A673 (cell line): ENCODE data around the gene BCL10. TPM values are rescaled to one million over a fixed set of nuclear protein-coding genes. Genes with fewer than 3 reads are reported as not detected.

Source experiments
- BruUV-seq: library from RNA; stranded (reverse); fragments of 400-500 nt; replicated peaks from 2 replicates; lab custom pipeline; 2021; lab: Mats Ljungman, UMichigan
- CTCF ChIA-PET: fragments of 300-600 bp; sonication (Branson Sonifier 250); formaldehyde crosslinking; loops from one replicate; lab custom pipeline; 2022; ENCODE audit warnings: antibody characterized with exemption; lab: Charles Lee
- POLR2A ChIA-PET: fragments of 300-600 bp; sonication (Branson Sonifier 250); formaldehyde crosslinking; loops from one replicate; lab custom pipeline; 2022; ENCODE audit warnings: antibody characterized with exemption; ENCODE audit not compliant: low non-redundant PET; lab: Charles Lee
- DNase-seq: peaks from one replicate; pipeline ENCODE4 v3.0.0-alpha.2; 2015; ENCODE audit warnings: low spot score
- H3K27ac ChIP-seq: fragments of 200-600 bp; sonication (generic); 2 replicates; pipeline ENCODE4 v1.5.1; 2016; ENCODE audit warnings: mixed run types, low read depth, mild to moderate bottlenecking, mixed read lengths, antibody characterized with exemption, low read length; ENCODE audit not compliant: poor library complexity, severe bottlenecking
- H3K27me3 ChIP-seq: fragments of 200-600 bp; sonication (generic); replicated peaks from 2 replicates; pipeline ENCODE4 v1.6.1; 2017; ENCODE audit warnings: mixed run types, low read depth, mild to moderate bottlenecking, mixed read lengths, antibody characterized with exemption, low read length; ENCODE audit not compliant: insufficient read depth, poor library complexity
- H3K36me3 ChIP-seq: fragments of 200-600 bp; sonication (generic); 2 replicates; pipeline ENCODE4 v1.6.1; 2016; ENCODE audit warnings: mixed run types, mild to moderate bottlenecking, mixed read lengths, antibody characterized with exemption, low read length; ENCODE audit not compliant: insufficient read depth, poor library complexity, severe bottlenecking
- H3K4me1 ChIP-seq: fragments of 200-600 bp; sonication (generic); 2 replicates; pipeline ENCODE4 v1.6.1; 2017; ENCODE audit warnings: mixed run types, mild to moderate bottlenecking, mixed read lengths, antibody characterized with exemption, low read length; ENCODE audit not compliant: insufficient read depth, poor library complexity, severe bottlenecking
- H3K4me3 ChIP-seq: fragments of 200-600 bp; sonication (generic); 2 replicates; pipeline ENCODE4 v1.5.1; 2016; ENCODE audit warnings: low read depth, mixed run types, mild to moderate bottlenecking, mixed read lengths, low read length; ENCODE audit not compliant: poor library complexity, severe bottlenecking
- H3K9me3 ChIP-seq: fragments of 200-600 bp; sonication (generic); 2 replicates; pipeline ENCODE4 v1.6.1; 2016; ENCODE audit warnings: mixed run types, low read depth, mild to moderate bottlenecking, mixed read lengths, antibody characterized with exemption, low read length; ENCODE audit not compliant: poor library complexity, severe bottlenecking
- CTCF ChIP-seq: fragments of 300-800, 200-600 bp; sonication (generic); conservative IDR thresholded peaks from 2 replicates; pipeline ENCODE4 v1.5.1; 2017; ENCODE audit warnings: low read depth, mild to moderate bottlenecking, antibody characterized with exemption, low read length, moderate library complexity, mixed read lengths
- EZH2 ChIP-seq: fragments of 200-600 bp; sonication (generic); IDR thresholded peaks from 2 replicates; pipeline ENCODE4 v1.6.1; 2017; ENCODE audit warnings: borderline replicate concordance, low read depth, mild to moderate bottlenecking, mixed read lengths, antibody characterized with exemption, low read length; ENCODE audit not compliant: poor library complexity, severe bottlenecking
- intact Hi-C: fragments of 100-400 bp; cut with micrococcal nuclease; formaldehyde crosslinking; loops from one replicate; pipeline ENCODE4 v1.10.0; 2022; ENCODE audit not compliant: unreplicated experiment
- total RNA-seq: library from RNA; stranded (reverse); gene quantifications from 2 replicates; pipeline ENCODE4 v1.2.3, GENCODE V29; 2021

Gene BCL10
- total RNA-seq, 1 experiment from 2014 or later: 20.9 TPM

GRCh38 chr1:85245891-85246290 lies 30.5 kb downstream of the BCL10 start:
- H3K27ac ChIP-seq: no peak overlapping the region
- H3K9me3 ChIP-seq: no peaks in the 10 kb centered on the region
- peaks cover 35% of the 10 kb centered on the region for H3K4me1 ChIP-seq
- no peak overlapping the region for H3K4me3 ChIP-seq
- no peaks in the 10 kb centered on the region for H3K27me3 ChIP-seq
- TF ChIP-seq EZH2 (no peak), CTCF (no peak)
- ChIA-PET POLR2A (no interaction called here), CTCF (no interaction called here)
- DNase-seq: no peak
- BruUV-seq: no TSS peak
- H3K36me3 ChIP-seq: no peaks in the 10 kb centered on the region
- intact Hi-C loops: no loop called here

GRCh38 chr1:85245456-85245855 lies 31.0 kb downstream of the BCL10 start:
- H3K4me3 ChIP-seq: no peak overlapping the region
- no peaks in the 10 kb centered on the region for H3K9me3 ChIP-seq
- intact Hi-C loops: no loop called here
- CTCF ChIA-PET: interaction anchor here (2.2 kb wide), 1 partner anchor 9 kb away, joined by 8 read pairs; no protein-coding TSS in a partner anchor
- H3K27ac ChIP-seq: peak overlapping the region; percentile 89
- H3K36me3 ChIP-seq: no peaks in the 10 kb centered on the region
- no peak for TF ChIP-seq CTCF
- TF ChIP-seq EZH2: no peak
- DNase-seq: peak; percentile 19
- no TSS peak for BruUV-seq
- H3K27me3 ChIP-seq: no peaks in the 10 kb centered on the region
- peaks cover 39% of the 10 kb centered on the region for H3K4me1 ChIP-seq
- POLR2A ChIA-PET: no interaction called here

- peak overlapping the region; percentile 89 for H3K27ac ChIP-seq
- no TSS peak for BruUV-seq
- H3K27me3 ChIP-seq: no peaks in the 10 kb centered on the region
- no peak for TF ChIP-seq CTCF
- CTCF ChIA-PET: interaction anchor here (1.1 to 2.2 kb wide), 3 partner anchors 10 to 300 kb away, joined by 3 to 8 read pairs (median 8); no protein-coding TSS in a partner anchor
- POLR2A ChIA-PET: no interaction called here
- no peaks in the 10 kb centered on the region for H3K36me3 ChIP-seq
- peak; percentile 80 for DNase-seq
- no peak overlapping the region for H3K4me3 ChIP-seq
- H3K4me1 ChIP-seq: peaks cover 49% of the 10 kb centered on the region
- intact Hi-C loops: loop anchor here (5.0 kb wide), 1 partner anchor 42 kb away; the partner anchor contains the start of gene SYDE2
- no peaks in the 10 kb centered on the region for H3K9me3 ChIP-seq
Observed at GRCh38 chr1:85244271-85245061, 32.0 kb downstream of the BCL10 start.
